Ureter (tissue), 1 donor: ENCODE results near the gene PUM2. TPM values are rescaled to one million over a fixed set of nuclear protein-coding genes. Genes with fewer than 3 reads are reported as not detected.
A peak's percentile ranks its signal among the peaks of the same experiment; 100 is the strongest.

ENCODE experiments used
- DNase-seq: peaks from one replicate; pipeline ENCODE4 v3.0.0-alpha.2; 2020; ENCODE audit warnings: low spot score
- total RNA-seq: library from RNA; stranded (reverse); gene quantifications from one replicate; pipeline ENCODE4 v1.2.4, GENCODE V29; 2023
- donor health status: DM: yes; HTN: yes; CAD: no.

The PUM2 gene
- total RNA-seq, 1 donor from 2014 or later: 123 TPM

DNA sequence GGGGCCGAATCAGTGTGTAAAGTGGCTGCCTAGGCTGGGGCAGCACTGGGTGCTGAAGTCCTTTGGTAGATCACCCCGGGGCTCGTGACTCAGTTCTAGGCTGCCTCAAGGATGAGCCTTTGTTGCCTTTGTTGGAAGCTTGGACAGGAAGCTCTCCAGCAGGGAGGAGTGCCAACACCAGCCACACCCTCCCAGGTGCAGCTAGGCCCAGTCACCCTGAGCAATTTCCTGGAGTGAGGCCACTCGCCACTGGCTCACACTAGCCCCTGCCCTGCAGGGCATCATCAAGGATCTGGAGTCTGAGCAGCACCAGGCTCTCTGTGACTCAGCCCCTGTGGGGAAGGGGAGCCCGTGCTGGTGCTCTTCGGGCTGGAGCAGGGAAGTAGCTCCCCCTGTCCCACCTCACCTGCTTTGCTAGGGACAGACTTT is 119.0 kb downstream of the PUM2 start:
- DNase-seq: peak; percentile 85

DNA sequence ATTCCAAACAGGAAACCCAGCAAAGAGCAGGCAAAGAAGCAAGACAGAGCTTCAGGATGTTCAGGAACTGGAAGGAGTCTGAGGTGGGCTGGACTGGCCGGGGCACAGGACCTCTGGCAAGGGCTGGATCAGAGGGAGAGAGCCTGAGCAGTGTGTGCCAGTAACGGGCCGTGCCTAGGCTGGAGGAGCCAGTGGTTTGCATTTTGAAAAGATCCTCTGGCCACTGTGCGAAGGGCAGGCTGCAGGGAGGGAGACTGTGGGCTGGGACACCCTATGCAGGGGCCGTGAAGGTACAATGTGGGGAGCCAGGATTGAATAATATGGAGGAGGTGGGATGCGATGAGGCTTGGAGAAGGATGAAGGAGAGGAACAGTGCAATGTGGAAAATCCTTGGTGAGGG is 119.5 kb downstream of the PUM2 start:
- no peak for DNase-seq

GRCh38 chr2:20230114-20230425 is 120.6 kb downstream of the PUM2 start:
- DNase-seq: no peak

GRCh38 chr2:20229322-20230113 is 121.1 kb downstream of the PUM2 start:
- DNase-seq: no peak

GRCh38 chr2:20227894-20228505 is 122.6 kb downstream of the PUM2 start:
- DNase-seq: peak; percentile 39

GRCh38 chr2:20226152-20226545 is 124.5 kb downstream of the PUM2 start:
- DNase-seq: no peak

DNA sequence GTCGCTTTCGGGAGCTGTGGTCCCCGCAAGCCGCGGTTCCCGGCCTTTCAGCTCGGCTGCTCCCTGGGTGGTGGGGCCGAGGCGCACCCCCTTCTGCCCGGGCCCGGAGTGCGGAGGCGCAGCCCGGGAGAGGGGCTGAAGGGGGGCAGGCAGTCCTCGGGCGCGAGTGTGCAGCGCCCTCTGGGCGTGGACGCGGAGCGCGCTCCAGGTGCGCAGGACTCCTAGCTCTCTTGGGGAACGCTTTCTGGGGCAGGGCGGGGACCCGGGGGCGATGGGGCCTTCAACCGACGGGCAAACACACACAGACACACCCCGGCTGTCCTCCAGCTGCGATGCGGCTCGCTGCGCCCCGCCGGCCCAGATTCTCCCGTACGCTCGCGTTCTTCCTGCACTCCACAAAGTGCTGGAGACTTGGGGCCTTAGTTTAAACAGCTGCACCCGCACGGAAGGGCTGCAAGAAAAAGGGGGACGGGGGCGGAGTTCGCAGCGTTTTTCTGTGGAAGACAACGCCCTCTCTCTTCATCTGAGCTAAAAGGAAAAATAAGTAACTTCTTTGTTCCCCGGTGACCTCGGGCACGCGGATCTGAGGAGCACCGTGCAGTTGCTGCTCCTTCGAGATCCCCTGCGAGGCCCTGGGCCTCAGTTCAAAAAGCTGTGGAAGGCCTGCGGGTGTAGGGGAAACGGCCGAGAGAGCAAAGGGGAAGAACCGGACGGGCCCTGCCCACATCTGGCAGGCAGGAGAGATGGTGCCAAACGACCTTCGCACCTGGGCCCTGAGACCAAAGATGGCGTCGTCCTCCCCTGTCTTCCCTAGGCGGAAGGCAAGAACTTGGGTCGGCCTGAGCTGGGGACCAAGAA is 125.1 kb downstream of the PUM2 start:
- peak; percentile 83 for DNase-seq

GRCh38 chr2:20224716-20225293 is 125.8 kb downstream of the PUM2 start, which contains the start of gene SDC1:
TSS of gene SDC1 (minus strand) at chr2:20225130. CDS start at chr2:20224867, 263 bp downstream.
- DNase-seq: peak; percentile 78

DNA sequence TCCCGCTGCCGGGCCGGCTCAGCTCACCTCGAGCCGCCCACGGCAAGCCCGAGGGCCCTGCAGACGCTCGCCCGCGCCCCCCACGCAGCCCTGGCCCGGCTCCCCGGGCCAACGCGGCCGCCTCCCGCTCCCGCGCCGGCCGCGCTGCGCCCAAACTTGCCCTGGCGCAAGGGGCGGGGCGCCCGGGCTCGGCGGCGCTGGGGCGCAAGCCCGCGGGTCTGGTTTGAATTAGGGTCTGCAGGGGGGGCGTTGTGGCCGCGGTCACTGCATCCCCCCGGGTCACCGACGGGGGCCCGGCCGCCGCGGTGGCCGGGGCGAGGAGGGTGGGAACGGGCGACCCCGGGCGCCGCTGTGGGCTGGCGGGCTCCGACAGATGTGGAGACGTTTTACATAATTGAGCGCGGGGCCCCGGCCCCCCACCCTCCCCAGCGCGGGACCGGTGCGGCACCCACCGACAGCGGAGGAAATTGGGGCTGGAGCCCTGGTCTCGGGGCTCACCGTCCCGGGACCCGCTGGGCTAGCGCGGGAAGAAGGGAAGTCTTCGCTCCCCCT is 126.4 kb downstream of the PUM2 start:
- peak; percentile 53 for DNase-seq

DNA sequence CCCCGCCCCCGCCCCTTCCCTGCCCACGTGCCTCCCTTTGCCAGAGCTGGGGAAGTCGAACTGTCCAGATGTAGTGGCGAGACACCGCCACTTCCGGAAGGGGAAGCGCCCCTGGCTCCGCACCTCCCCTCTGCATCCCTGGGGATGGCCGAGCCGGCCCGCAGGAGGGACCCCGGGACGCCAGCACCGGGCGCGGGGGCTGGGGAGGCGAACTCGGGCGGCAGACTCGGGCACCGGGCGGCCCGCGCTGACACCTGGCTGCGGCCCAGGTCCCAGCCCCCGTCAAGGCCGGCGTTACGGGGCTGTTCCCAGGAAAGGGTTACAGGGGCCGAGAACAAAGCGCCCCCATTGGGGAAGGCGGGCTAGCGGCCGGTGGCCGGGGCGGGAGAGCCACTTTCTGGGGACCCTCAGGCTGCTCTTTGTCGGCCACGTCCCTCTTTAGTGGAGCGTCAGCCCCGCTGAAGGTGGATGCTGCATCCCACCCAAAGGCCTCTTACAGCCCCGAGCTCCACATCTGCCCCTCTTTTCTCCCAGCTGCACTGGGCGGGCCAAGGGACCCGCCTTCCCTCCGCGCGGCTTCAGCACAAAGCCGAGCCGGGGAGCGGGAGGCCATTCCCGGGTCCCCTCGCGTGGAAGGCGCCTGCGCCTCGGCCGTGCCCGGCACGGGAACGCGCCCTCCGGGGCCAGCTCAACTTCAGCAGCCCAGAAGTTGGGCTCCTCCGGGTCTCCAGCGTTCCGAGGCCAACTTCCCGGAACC is 127.1 kb downstream of the PUM2 start:
- peak; percentile 61 for DNase-seq

GRCh38 chr2:20222769-20223406 is 127.8 kb downstream of the PUM2 start:
- DNase-seq: no peak

DNA sequence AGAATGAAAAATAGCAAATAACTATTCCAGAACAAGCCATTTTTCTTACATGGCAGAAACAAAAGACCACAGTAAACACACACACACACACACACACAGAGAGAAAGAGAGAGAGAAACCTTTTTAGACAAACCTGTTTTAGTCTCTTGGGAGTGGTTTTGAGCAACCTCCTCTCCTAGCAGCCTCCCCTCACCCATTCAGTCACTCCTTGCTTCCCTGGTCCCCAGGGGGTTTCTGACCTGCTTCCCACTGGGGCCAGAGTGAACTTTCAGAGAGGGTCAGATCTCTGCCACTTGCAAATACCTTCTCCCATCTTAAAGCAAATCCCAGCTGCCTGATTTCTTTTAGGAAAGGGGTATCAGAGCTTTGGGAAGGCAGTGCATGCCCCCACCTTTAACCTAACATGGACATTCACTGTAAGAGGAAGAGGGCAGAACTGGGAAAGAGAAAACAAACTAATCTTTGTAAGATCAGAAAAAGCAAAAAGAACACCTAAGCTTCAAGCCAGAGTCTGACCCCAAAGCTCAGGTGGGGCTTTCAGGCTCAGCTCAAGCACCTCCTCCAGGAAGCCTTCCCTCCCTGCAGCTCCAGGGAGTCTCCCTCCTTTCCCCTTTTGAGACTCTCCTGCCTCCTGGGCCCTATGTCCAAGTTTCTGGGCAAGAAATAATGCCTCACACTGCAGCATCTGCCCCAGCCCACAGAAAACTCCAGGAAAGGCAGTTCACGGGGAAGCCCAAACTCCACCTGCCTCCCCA is 128.5 kb downstream of the PUM2 start:
- DNase-seq: no peak

DNA sequence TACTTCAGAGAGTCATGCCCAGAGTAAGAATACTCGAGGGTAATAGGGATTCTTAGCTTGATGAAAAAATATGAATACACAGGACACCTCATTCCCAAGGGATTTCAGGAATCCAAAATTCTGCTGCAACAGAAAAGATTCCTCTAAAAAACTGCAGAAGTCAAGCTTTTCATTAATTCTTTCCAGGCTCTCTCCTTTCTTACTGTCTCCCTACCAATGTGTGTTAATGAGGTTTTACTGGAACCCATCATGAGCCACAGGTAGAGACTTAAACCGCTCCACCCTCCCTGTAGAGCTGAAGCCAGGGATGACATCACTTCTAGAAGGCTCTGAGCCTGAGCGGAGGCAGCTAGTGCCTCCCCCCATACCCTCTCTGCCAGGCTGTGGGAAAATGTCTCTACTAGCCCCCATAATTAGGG is 129.1 kb downstream of the PUM2 start:
- DNase-seq: no peak

- DNase-seq: no peak
These were observed 129.7 kb downstream of the PUM2 start for GRCh38 chr2:20220806-20221554.

- DNase-seq: no peak
These were observed 130.8 kb downstream of the PUM2 start for GRCh38 chr2:20219763-20220380.

DNA sequence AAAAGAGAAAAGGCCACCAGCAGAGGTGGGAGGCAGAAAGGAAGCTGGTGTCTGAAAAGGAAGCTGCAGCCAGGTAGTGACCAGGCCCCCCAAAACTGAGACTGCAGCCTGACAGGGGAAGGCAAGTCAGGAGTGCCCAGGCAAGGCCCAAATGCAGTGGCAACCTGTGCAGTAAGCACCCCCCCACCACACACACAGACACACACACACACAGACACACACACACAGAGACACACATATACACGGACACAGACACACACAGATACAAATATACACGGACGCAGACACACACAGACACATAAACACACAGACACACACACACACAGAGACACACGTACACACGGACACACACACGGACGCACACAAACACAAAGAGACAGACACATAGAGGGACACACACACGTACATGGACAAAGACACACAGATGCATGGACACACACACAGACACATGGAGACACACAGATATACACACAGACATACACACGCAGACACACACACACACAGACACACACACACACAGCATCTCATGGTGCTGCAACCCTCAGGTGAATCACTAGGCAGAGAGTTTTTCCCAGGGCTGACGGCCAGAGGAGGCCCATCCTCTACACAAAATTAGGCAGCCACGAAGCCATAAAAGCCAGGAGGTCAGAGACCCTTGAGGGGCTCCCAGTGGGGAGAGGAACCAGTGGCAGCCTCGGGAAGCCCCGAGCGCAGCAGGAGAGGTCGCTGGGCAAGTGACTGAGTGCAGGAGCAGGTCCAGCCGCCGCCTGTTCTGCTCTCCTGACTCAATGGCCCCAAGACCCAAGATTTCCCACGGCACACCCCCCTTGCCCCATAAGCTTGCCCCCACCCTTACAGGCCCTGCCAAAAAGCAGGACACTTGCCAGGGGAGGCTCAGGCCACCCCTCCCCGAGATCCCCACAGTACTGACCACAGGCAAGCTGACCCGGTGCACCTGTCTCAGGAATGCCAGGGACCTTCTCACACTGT is 132.0 kb downstream of the PUM2 start:
- DNase-seq: no peak
